ENCODE measurements around the gene CABCOCO1. TPM values are rescaled to one million over a fixed set of nuclear protein-coding genes. Genes with fewer than 3 reads are reported as not detected.
"Not testable (repeated sequence)": the region's sequence is repeated elsewhere in the genome, so short reads cannot be mapped to it uniquely, and the experiment has no call there.

The CABCOCO1 gene
- total RNA-seq, 2 experiments from 2014 or later = not detected

- ChIA-PET CTCF (interaction anchor here (0.6 to 1.0 kb wide), 4 partner anchors 13 to 968 kb away, joined by 3 read pairs; no protein-coding TSS in a partner anchor), POLR2A (interaction anchor here (0.7 kb wide), 1 partner anchor 32 kb away, joined by 3 read pairs; no protein-coding TSS in a partner anchor)
- intact Hi-C loops (cut with DNase I, micrococcal nuclease) = no loop called here
- DNase-seq = no peak
- H3K27ac Mint-ChIP-seq = no peak overlapping the region
- no peaks in the 10 kb centered on the region for H3K36me3 Mint-ChIP-seq (ENCODE audit: low read depth)
- no peak overlapping the region for H3K4me3 Mint-ChIP-seq
- peaks cover 12% of the 10 kb centered on the region for H3K27me3 Mint-ChIP-seq
- no peak for ATAC-seq
- no peaks in the 10 kb centered on the region for H3K4me1 Mint-ChIP-seq
- H3K9me3 Mint-ChIP-seq (ENCODE audit: low read depth) = no peaks in the 10 kb centered on the region
These were observed 66.9 kb downstream of the CABCOCO1 start for GRCh38 chr10:61729596-61729995.

- no peak overlapping the region for H3K4me3 Mint-ChIP-seq
- H3K27me3 Mint-ChIP-seq = peaks cover 12% of the 10 kb centered on the region
- ChIA-PET CTCF (interaction anchor here (0.6 to 1.0 kb wide), 3 partner anchors 51 to 768 kb away, joined by 3 to 5 read pairs (median 4); no protein-coding TSS in a partner anchor), POLR2A (interaction anchor here (0.6 kb wide), 1 partner anchor 238 kb away, joined by 3 read pairs; no protein-coding TSS in a partner anchor)
- H3K9me3 Mint-ChIP-seq (ENCODE audit: low read depth) = no peaks in the 10 kb centered on the region
- no peak for ATAC-seq
- intact Hi-C loops (cut with DNase I, micrococcal nuclease) = loop anchor here in 1 of 2 experiments (5.0 kb wide), 1 partner anchor 588 kb away; no protein-coding TSS in a partner anchor
- H3K27ac Mint-ChIP-seq = no peak overlapping the region
- DNase-seq = no peak
- no peaks in the 10 kb centered on the region for H3K4me1 Mint-ChIP-seq
- H3K36me3 Mint-ChIP-seq (ENCODE audit: low read depth) = no peaks in the 10 kb centered on the region
These were observed 67.9 kb downstream of the CABCOCO1 start for GRCh38 chr10:61730671-61731070.

GRCh38 chr10:61731638-61732037 lies 68.9 kb downstream of the CABCOCO1 start:
- no peaks in the 10 kb centered on the region for H3K4me1 Mint-ChIP-seq

GRCh38 chr10:61732629-61733278 lies 70.0 kb downstream of the CABCOCO1 start:
- ChIA-PET CTCF (interaction anchor here (0.6 to 2.4 kb wide), 10 partner anchors 9 to 644 kb away, joined by 3 to 8 read pairs (median 4); no protein-coding TSS in a partner anchor), POLR2A (interaction anchor here (0.7 kb wide), 1 partner anchor 936 kb away, joined by 3 read pairs; no protein-coding TSS in a partner anchor)
- DNase-seq = no peak
- Mint-ChIP-seq H3K4me1 (no peaks in the 10 kb centered on the region), H3K9me3 (ENCODE audit: low read depth) (no peaks in the 10 kb centered on the region), H3K36me3 (ENCODE audit: low read depth) (peaks cover 2% of the 10 kb centered on the region), H3K4me3 (no peak overlapping the region), H3K27me3 (peaks cover 15% of the 10 kb centered on the region), H3K27ac (no peak overlapping the region)
- ATAC-seq = no peak
- intact Hi-C loops (cut with DNase I, micrococcal nuclease) = loop anchor here (2.0 to 5.0 kb wide), 2 partner anchors 590 to 916 kb away; no protein-coding TSS in a partner anchor

More at GRCh38 chr10:61731638-61732037, 68.9 kb downstream of the CABCOCO1 start:
- no peak overlapping the region for H3K27ac Mint-ChIP-seq
- H3K9me3 Mint-ChIP-seq (ENCODE audit: low read depth) = no peaks in the 10 kb centered on the region
- ChIA-PET CTCF (interaction anchor here (2.1 kb wide), 1 partner anchor 9 kb away, joined by 8 read pairs; no protein-coding TSS in a partner anchor), POLR2A (no interaction called here)
- intact Hi-C loops (cut with DNase I, micrococcal nuclease) = loop anchor here (2.0 to 5.0 kb wide), 2 partner anchors 589 to 915 kb away; no protein-coding TSS in a partner anchor
- ATAC-seq (no peak), DNase-seq (no peak)
- H3K27me3 Mint-ChIP-seq = peaks cover 12% of the 10 kb centered on the region
- no peaks in the 10 kb centered on the region for H3K36me3 Mint-ChIP-seq (ENCODE audit: low read depth)
- H3K4me3 Mint-ChIP-seq = no peak overlapping the region

- no peak overlapping the region for H3K4me3 Mint-ChIP-seq
- no peak for ATAC-seq
- no peaks in the 10 kb centered on the region for H3K4me1 Mint-ChIP-seq
- intact Hi-C loops (cut with DNase I, micrococcal nuclease) = loop anchor here (2.0 to 5.0 kb wide), 2 partner anchors 591 to 917 kb away; no protein-coding TSS in a partner anchor
- peaks cover 2% of the 10 kb centered on the region for H3K36me3 Mint-ChIP-seq (ENCODE audit: low read depth)
- peaks cover 15% of the 10 kb centered on the region for H3K27me3 Mint-ChIP-seq
- ChIA-PET CTCF (interaction anchor here (0.6 to 2.4 kb wide), 11 partner anchors 8 to 643 kb away, joined by 3 to 8 read pairs (median 4); no protein-coding TSS in a partner anchor), POLR2A (no interaction called here)
- no peaks in the 10 kb centered on the region for H3K9me3 Mint-ChIP-seq (ENCODE audit: low read depth)
- H3K27ac Mint-ChIP-seq = no peak overlapping the region
- peak; percentile 19 for DNase-seq
These were observed 70.7 kb downstream of the CABCOCO1 start for GRCh38 chr10:61733358-61733940.

- no peak overlapping the region for H3K4me3 Mint-ChIP-seq
- no peak overlapping the region for H3K27ac Mint-ChIP-seq
- H3K9me3 Mint-ChIP-seq (ENCODE audit: low read depth) = no peaks in the 10 kb centered on the region
- POLR2A ChIA-PET = no interaction called here
- ATAC-seq (no peak), DNase-seq (no peak)
- no peaks in the 10 kb centered on the region for H3K4me1 Mint-ChIP-seq
- CTCF ChIA-PET = interaction anchor here (0.7 kb wide), 1 partner anchor 26 kb away, joined by 3 read pairs; no protein-coding TSS in a partner anchor
- intact Hi-C loops (cut with DNase I, micrococcal nuclease) = loop anchor here in 1 of 2 experiments (2.0 kb wide), 1 partner anchor 595 kb away; no protein-coding TSS in a partner anchor
- H3K27me3 Mint-ChIP-seq = peaks cover 3% of the 10 kb centered on the region
- peaks cover 2% of the 10 kb centered on the region for H3K36me3 Mint-ChIP-seq (ENCODE audit: low read depth)
These were observed 73.2 kb downstream of the CABCOCO1 start for GRCh38 chr10:61735882-61736281.

- CTCF ChIA-PET = interaction anchor here (1.3 kb wide), 1 partner anchor 14 kb away, joined by 5 read pairs; no protein-coding TSS in a partner anchor
- H3K27ac Mint-ChIP-seq; H3K36me3 Mint-ChIP-seq (ENCODE audit: low read depth); H3K27me3 Mint-ChIP-seq; H3K9me3 Mint-ChIP-seq (ENCODE audit: low read depth); H3K4me3 Mint-ChIP-seq; ATAC-seq; POLR2A ChIA-PET; H3K4me1 Mint-ChIP-seq; intact Hi-C loops (cut with DNase I, micrococcal nuclease); DNase-seq: not testable (repeated sequence)
These were observed 74.7 kb downstream of the CABCOCO1 start for GRCh38 chr10:61737455-61737854.

- Mint-ChIP-seq H3K27ac (no peak overlapping the region), H3K9me3 (ENCODE audit: low read depth) (peaks cover 2% of the 10 kb centered on the region), H3K4me1 (no peaks in the 10 kb centered on the region), H3K4me3 (no peak overlapping the region), H3K27me3 (no peaks in the 10 kb centered on the region), H3K36me3 (ENCODE audit: low read depth) (no peaks in the 10 kb centered on the region)
- no peak for ATAC-seq
- ChIA-PET POLR2A (interaction anchor here (0.5 kb wide), 1 partner anchor 23 kb away, joined by 3 read pairs; no protein-coding TSS in a partner anchor), CTCF (interaction anchor here (0.7 to 4.1 kb wide), 5 partner anchors 8 to 327 kb away, joined by 3 to 27 read pairs (median 3); no protein-coding TSS in a partner anchor)
- DNase-seq = no peak
- intact Hi-C loops (cut with DNase I, micrococcal nuclease) = loop anchor here in 1 of 2 experiments (10.0 kb wide), 1 partner anchor 682 kb away; no protein-coding TSS in a partner anchor
These were observed 80.1 kb downstream of the CABCOCO1 start for GRCh38 chr10:61742812-61743211.

- intact Hi-C loops (cut with DNase I, micrococcal nuclease) = loop anchor here in 1 of 2 experiments (10.0 kb wide), 1 partner anchor 680 kb away; no protein-coding TSS in a partner anchor
- Mint-ChIP-seq H3K4me1 (no peaks in the 10 kb centered on the region), H3K27me3 (no peaks in the 10 kb centered on the region), H3K27ac (no peak overlapping the region), H3K9me3 (ENCODE audit: low read depth) (peaks cover 2% of the 10 kb centered on the region), H3K36me3 (ENCODE audit: low read depth) (no peaks in the 10 kb centered on the region), H3K4me3 (no peak overlapping the region)
- DNase-seq (peak; percentile 40), ATAC-seq (peak; percentile 66)
- ChIA-PET CTCF (interaction anchor here (0.9 to 1.9 kb wide), 6 partner anchors 8 to 151 kb away, joined by 3 to 9 read pairs (median 4); no protein-coding TSS in a partner anchor), POLR2A (no interaction called here)
These were observed 81.7 kb downstream of the CABCOCO1 start for GRCh38 chr10:61744469-61744868.

- Mint-ChIP-seq H3K36me3 (ENCODE audit: low read depth) (no peaks in the 10 kb centered on the region), H3K9me3 (ENCODE audit: low read depth) (peaks cover 2% of the 10 kb centered on the region), H3K4me3 (no peak overlapping the region), H3K27ac (no peak overlapping the region), H3K27me3 (no peaks in the 10 kb centered on the region), H3K4me1 (peaks cover 8% of the 10 kb centered on the region)
- ATAC-seq (no peak), DNase-seq (no peak)
- intact Hi-C loops (cut with DNase I, micrococcal nuclease) = loop anchor here in 1 of 2 experiments (10.0 kb wide), 1 partner anchor 678 kb away; no protein-coding TSS in a partner anchor
- ChIA-PET POLR2A (no interaction called here), CTCF (interaction anchor here (0.6 to 1.1 kb wide), 3 partner anchors 20 to 497 kb away, joined by 3 read pairs; no protein-coding TSS in a partner anchor)
These were observed 83.6 kb downstream of the CABCOCO1 start for GRCh38 chr10:61746377-61746776.

GRCh38 chr10:61747307-61747706 lies 84.6 kb downstream of the CABCOCO1 start:
- ATAC-seq (no peak), DNase-seq (no peak)
- intact Hi-C loops (cut with DNase I, micrococcal nuclease) = loop anchor here in 1 of 2 experiments (10.0 kb wide), 1 partner anchor 677 kb away; no protein-coding TSS in a partner anchor
- CTCF ChIA-PET = interaction anchor here (0.9 to 1.1 kb wide), 2 partner anchors 19 to 496 kb away, joined by 3 read pairs; no protein-coding TSS in a partner anchor
- POLR2A ChIA-PET = no interaction called here
- H3K4me1 Mint-ChIP-seq = peaks cover 17% of the 10 kb centered on the region
- H3K9me3 Mint-ChIP-seq (ENCODE audit: low read depth) = peaks cover 2% of the 10 kb centered on the region
- no peaks in the 10 kb centered on the region for H3K36me3 Mint-ChIP-seq (ENCODE audit: low read depth)
- H3K27me3 Mint-ChIP-seq = no peaks in the 10 kb centered on the region
- no peak overlapping the region for H3K27ac Mint-ChIP-seq
- no peak overlapping the region for H3K4me3 Mint-ChIP-seq

All from activated CD4-positive, alpha-beta T cell treated with anti-CD3 and anti-CD28 coated beads for 36 hours (primary cell).